GM04504 (cell line): ENCODE data around the gene SPIN2A.
"Not testable (repeated sequence)": the region's sequence is repeated elsewhere in the genome, so short reads cannot be mapped to it uniquely, and the experiment has no call there.

Experiments used
- DNase-seq: peaks from one replicate; pipeline ENCODE4 v3.0.0-alpha.2; 2012; ENCODE audit warnings: low read depth

The SPIN2A gene

GRCh38 chrX:57102918-57103317 lies 34.3 kb downstream of the SPIN2A start:
- not testable (repeated sequence) for DNase-seq
